Amygdala (tissue), 56 donors: ENCODE results near the gene SERPIND1.
"Not testable (repeated sequence)": the region's sequence is repeated elsewhere in the genome, so short reads cannot be mapped to it uniquely, and the experiment has no call there.

ENCODE experiments used
- DNase-seq, 56 donors: peaks; one replicate each; lab custom pipeline; 2025; lab: John Stamatoyannopoulos, UW

SERPIND1 gene

DNA sequence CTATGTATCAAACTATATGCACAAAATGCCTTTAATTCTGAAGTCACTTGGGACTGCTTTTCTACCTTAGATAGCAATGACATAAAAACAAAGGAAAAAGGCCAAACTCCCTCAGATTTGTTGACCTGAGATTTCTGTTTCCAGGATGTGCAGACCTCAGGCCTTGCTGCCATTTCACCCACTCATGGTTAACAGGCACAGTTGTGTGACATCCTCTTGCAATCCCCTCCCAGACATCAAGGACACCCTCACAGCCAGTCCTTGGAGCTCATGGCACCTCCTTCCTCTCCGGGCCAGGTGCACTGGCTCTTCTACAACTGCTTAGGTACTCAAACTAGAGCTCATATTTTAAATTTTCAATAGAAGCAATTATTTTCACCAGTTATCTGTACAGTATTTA, 37.3 kb downstream of the SERPIND1 start:
- DNase-seq: no peak

- no peak for DNase-seq
Observed at GRCh38 chr22:20811971-20812660, 38.2 kb downstream of the SERPIND1 start.

GRCh38 chr22:20813056-20813455, 39.1 kb downstream of the SERPIND1 start:
- no peak for DNase-seq

GRCh38 chr22:20814221-20814808, 40.4 kb downstream of the SERPIND1 start:
- DNase-seq: no peak

DNA sequence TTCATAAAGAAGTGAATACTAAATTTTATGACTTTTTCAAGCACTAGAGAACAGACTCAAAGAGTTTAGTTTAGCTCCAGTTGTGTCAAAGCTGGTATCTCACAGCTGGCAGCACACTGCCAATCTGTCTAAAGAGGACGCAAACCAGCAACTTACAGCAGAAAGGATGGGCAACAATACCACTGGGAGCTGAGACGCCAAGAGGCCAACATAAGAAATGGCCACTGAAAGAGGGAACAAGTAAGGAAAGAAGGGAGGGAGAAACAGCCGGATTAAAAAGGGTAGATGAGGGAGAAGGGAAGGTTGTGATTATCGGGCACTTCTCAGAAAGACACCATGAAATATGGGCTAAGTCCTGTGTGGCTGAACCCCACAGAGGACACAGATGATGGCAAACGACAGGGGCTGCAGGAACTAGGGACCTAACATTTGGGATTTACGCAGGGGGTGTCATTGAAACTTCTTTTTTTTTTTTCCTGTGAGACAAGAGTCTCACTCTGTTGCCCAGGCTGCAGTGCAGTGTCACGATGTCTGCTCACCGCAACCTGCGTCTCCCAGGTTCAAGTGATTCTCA, 41.7 kb downstream of the SERPIND1 start:
- DNase-seq: no peak

DNA sequence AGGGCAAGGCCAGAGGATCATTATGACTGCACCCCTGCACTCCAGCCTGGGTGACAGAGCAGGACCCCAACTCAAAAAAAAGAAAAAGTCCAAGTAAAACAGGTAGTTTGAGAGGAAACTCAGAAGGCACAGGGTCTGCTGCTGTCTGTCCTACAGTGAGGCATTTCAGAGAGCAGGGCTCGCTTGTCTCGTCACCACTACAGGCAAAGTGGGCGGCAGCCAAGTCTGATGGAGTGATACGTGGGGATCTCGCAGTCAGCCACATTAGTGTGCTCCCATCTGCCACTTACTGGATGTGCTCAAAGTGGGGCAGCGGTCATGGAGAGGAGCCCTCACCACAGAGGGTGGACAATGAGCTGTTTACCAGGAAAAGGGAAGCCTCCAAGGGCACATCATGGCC, 42.6 kb downstream of the SERPIND1 start:
- DNase-seq: peak in 16 of 56 donors; percentile 8 to 60 (median 28)

- DNase-seq: no peak
Observed at GRCh38 chr22:20818471-20818870, 44.6 kb downstream of the SERPIND1 start.

- no peak for DNase-seq
Observed at GRCh38 chr22:20819471-20819870, 45.6 kb downstream of the SERPIND1 start.

GRCh38 chr22:20821717-20822239, 47.9 kb downstream of the SERPIND1 start:
- DNase-seq: not testable (repeated sequence)

DNA sequence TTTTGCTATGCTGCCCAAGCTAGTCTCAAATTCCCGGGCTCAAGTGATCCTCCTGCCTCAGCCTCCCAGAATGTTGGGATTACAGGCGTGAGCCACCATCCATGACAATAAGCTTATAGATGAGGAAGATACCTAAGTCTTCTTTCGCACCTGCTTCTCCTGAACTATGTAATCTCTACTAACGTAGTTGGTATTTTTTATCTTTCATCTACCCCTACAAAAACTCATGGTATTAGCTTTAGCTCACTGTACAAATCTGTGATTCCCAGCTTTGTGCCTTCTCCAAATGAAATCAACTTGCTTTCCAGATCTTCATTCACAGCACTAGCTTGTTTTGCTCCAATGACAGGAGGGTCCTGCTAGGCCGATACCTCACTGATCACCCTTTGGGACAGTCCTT, 48.3 kb downstream of the SERPIND1 start:
- no peak for DNase-seq

- DNase-seq: no peak
Observed at GRCh38 chr22:20823264-20823663, 49.4 kb downstream of the SERPIND1 start.

GRCh38 chr22:20825216-20825615, 51.3 kb downstream of the SERPIND1 start:
- DNase-seq: not testable (repeated sequence)

GRCh38 chr22:20825624-20826023, 51.7 kb downstream of the SERPIND1 start:
- no peak for DNase-seq

GRCh38 chr22:20826373-20827152, 52.6 kb downstream of the SERPIND1 start:
- not testable (repeated sequence) for DNase-seq

- no peak for DNase-seq
Observed at GRCh38 chr22:20829491-20830134, 55.7 kb downstream of the SERPIND1 start.

DNA sequence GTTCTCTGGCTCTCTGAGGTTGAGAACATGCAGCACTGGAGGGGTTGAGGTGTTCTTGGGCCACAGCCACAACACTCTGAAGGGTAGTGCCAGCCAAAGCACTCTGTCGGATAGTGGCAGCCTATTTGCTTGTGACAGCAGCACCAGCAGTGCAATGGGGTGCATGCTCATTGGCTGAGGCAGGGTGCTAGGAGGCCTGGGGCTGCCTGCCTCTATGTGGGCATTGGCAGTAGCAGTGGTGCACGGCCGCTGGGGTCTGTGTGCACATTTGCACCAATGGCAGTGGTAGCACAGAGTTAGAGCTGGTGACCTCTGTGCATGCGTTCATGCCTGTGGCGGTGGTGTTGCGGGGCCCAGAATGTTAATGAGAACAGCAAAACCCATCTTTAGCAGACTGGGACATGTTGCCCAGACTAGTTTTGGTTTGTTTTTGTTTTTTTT, 59.3 kb downstream of the SERPIND1 start:
- no peak for DNase-seq

DNA sequence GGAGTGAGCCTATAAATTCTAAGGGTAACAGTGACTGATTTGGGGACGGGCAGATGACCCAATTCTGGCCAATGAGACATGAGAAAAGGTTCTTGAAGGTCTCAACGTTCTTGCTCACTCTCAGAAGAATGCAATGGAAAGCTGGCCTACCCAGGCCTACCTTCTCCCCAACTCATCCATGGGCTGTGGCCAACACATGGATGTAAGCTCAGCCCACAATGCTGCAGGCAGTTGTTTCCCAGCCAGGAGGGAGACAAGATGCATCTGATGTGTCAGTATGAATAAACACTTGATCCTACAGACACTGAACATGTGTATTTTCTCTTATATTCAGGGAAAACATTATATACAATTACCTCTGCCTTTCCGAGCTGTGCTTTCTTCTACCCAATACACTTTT, 60.3 kb downstream of the SERPIND1 start:
- no peak for DNase-seq

- DNase-seq: no peak
Observed at GRCh38 chr22:20834725-20835124, 60.8 kb downstream of the SERPIND1 start.
